Measurements from ENCODE around the gene SFXN5. TPM values are rescaled to one million over a fixed set of nuclear protein-coding genes. Genes with fewer than 3 reads are reported as not detected.

The SFXN5 gene
- total and polyA plus RNA-seq, 2 of the 4 experiments (the other 2 are of a cell fraction): 8.6 to 17.0 TPM

- H3K56ac ChIP-seq (ENCODE audit: extremely low read depth, insufficient read depth, low read length): no peak overlapping the region
- H3K79me1 ChIP-seq (ENCODE audit: low read depth in 1 of 2, low read length in 2 of 2): peaks cover 17 to 57% of the 10 kb centered on the region in 2 experiments
- no peaks in the 10 kb centered on the region for H3K27me3 ChIP-seq (ENCODE audit: control insufficient read depth, insufficient read depth, low read length)
- H3K23ac ChIP-seq (ENCODE audit: low read depth, low read length): no peak overlapping the region
- no peak overlapping the region for H3K18ac ChIP-seq (ENCODE audit: low read depth, low read length)
- H3K4me3 ChIP-seq (ENCODE audit: insufficient read depth, low read depth, low read length): no peak overlapping the region
- DNase-seq: no peak
- no peak overlapping the region for H3K4me2 ChIP-seq (ENCODE audit: low read depth, low read length)
- no peaks in the 10 kb centered on the region for H3K9me3 ChIP-seq (ENCODE audit: control insufficient read depth, insufficient read depth, low read length)
- no peaks in the 10 kb centered on the region for H3K9me1 ChIP-seq (ENCODE audit: insufficient read depth, low read length)
- ATAC-seq (ENCODE audit: low read depth): no peak
- 67% methylated on average over 2 of the region's 13 CpGs; no CpG with 5 or more reads in 1 of the 2 experiments for WGBS, 2 experiments (ENCODE audit: extremely low coverage in 2 of 2, insufficient read length in 1 of 2)
- no peak overlapping the region for H3K9ac ChIP-seq (ENCODE audit: low read depth, low read length)
- H3K27ac ChIP-seq (ENCODE audit: insufficient read depth, low read length): no peak overlapping the region
- in situ Hi-C loops (cut with MboI; ENCODE audit: low sequenced_read_pairs) (no loop called here), dilution Hi-C loops (cut with HindIII; ENCODE audit: low sequenced_read_pairs, unreplicated experiment) (no loop called here), intact Hi-C loops (cut with micrococcal nuclease) (no loop called here)
- H2BK20ac ChIP-seq (ENCODE audit: low read depth, low read length): no peak overlapping the region
- H4K5ac ChIP-seq (ENCODE audit: low read depth, low read length): no peak overlapping the region
- H2AK9ac ChIP-seq (replicated peaks; ENCODE audit: low read depth, low read length, poor library complexity): no peak overlapping the region
- no TSS peak for BruUV-seq (replicated peaks)
- no peak overlapping the region for H4K8ac ChIP-seq (ENCODE audit: low read depth in 2 of 2, low read length in 2 of 2)
- H3K4me1 ChIP-seq (ENCODE audit: control insufficient read depth, insufficient read depth, low read length): no peaks in the 10 kb centered on the region
- H2BK5ac ChIP-seq (ENCODE audit: low read depth, low read length, poor library complexity, severe bottlenecking): no peak overlapping the region
- H3K4ac ChIP-seq (ENCODE audit: low read depth, low read length): no peak overlapping the region
- no peak overlapping the region for H2AK5ac ChIP-seq (ENCODE audit: low read depth, low read length)
- H2AFZ ChIP-seq (replicated peaks; ENCODE audit: low read length, poor library complexity): no peak overlapping the region
- H4K91ac ChIP-seq (ENCODE audit: insufficient read depth, low read depth, low read length): no peak overlapping the region
- CTCF ChIA-PET: interaction anchor here (0.7 kb wide), 1 partner anchor 78 kb away, joined by 4 read pairs; no protein-coding TSS in a partner anchor
- POLR2A ChIA-PET (ENCODE audit: unreplicated experiment): no interaction called here
- H2BK120ac ChIP-seq (ENCODE audit: low read depth, low read length): no peak overlapping the region
- H3K36me3 ChIP-seq (ENCODE audit: control insufficient read depth, insufficient read depth, low read length): peaks cover 48% of the 10 kb centered on the region
- H3K14ac ChIP-seq (replicated peaks; ENCODE audit: low read depth, low read length): no peak overlapping the region
- H4K20me1 ChIP-seq (ENCODE audit: insufficient read depth, low read length): peaks cover 53% of the 10 kb centered on the region
- no peak overlapping the region for H2BK15ac ChIP-seq (ENCODE audit: low read depth, low read length)
- TF ChIP-seq NFE2L2 (IDR thresholded peaks at IDR 0.05; ENCODE audit: low read depth, low read length) (no peak), CHD1 (IDR thresholded peaks at IDR 0.05; ENCODE audit: low read depth, low read length) (no peak), FOS (IDR thresholded peaks at IDR 0.05; ENCODE audit: low read depth, low read length) (no peak), RAD21 (IDR thresholded peaks at IDR 0.05; ENCODE audit: low read length) (no peak), CTCF (conservative IDR thresholded peaks at IDR 0.05; ENCODE audit: low read depth, low read length) (no peak), SMC3 (IDR thresholded peaks at IDR 0.05; ENCODE audit: low read depth, low read length) (no peak), USF2 (IDR thresholded peaks at IDR 0.05; ENCODE audit: low read depth, low read length) (no peak), RFX5 (IDR thresholded peaks at IDR 0.05; ENCODE audit: low read depth, low read length) (no peak), MXI1 (IDR thresholded peaks at IDR 0.05; ENCODE audit: borderline replicate concordance, low read depth, low read length) (no peak), MAFK (IDR thresholded peaks at IDR 0.05; ENCODE audit: low read depth, low read length) (no peak), RCOR1 (IDR thresholded peaks at IDR 0.05; ENCODE audit: insufficient replicate concordance, low read length) (no peak), CEBPB (IDR thresholded peaks at IDR 0.05; ENCODE audit: low read depth, low read length) (no peak), POLR2A (IDR thresholded peaks at IDR 0.05; ENCODE audit: low read depth, low read length) (no peak), BHLHE40 (IDR thresholded peaks at IDR 0.05; ENCODE audit: low read depth, low read length) (no peak)
- TF ChIP-seq, protein P1, sequence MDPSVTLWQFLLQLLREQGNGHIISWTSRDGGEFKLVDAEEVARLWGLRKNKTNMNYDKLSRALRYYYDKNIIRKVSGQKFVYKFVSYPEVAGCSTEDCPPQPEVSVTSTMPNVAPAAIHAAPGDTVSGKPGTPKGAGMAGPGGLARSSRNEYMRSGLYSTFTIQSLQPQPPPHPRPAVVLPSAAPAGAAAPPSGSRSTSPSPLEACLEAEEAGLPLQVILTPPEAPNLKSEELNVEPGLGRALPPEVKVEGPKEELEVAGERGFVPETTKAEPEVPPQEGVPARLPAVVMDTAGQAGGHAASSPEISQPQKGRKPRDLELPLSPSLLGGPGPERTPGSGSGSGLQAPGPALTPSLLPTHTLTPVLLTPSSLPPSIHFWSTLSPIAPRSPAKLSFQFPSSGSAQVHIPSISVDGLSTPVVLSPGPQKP (IDR thresholded peaks at IDR 0.05; ENCODE audit: borderline replicate concordance, low read depth, low read length): no peak
Measured at GRCh38 chr2:73078457-73079411, 7.2 kb upstream of the SFXN5 start.

Measured in IMR-90 (cell line).